GM12865 (cell line): ENCODE data around the gene TSSC4.

ENCODE experiments used
- DNase-seq: peaks from one replicate; pipeline ENCODE4 v3.0.0; 2010; ENCODE audit warnings: low read depth
- H3K4me3 ChIP-seq: 2 replicates; pipeline ENCODE4 v1.5.1; 2011; ENCODE audit warnings: mild to moderate bottlenecking, low read depth, low read length, control low read depth
- TF ChIP-seq, protein P1 (sequence below): IDR thresholded peaks from 2 replicates; pipeline ENCODE4 v1.5.1; 2011; ENCODE audit warnings: low read length, control low read depth, low read depth, inconsistent platforms; ENCODE audit not compliant: insufficient read depth; ENCODE audit errors: missing control alignments

Gene TSSC4

DNA sequence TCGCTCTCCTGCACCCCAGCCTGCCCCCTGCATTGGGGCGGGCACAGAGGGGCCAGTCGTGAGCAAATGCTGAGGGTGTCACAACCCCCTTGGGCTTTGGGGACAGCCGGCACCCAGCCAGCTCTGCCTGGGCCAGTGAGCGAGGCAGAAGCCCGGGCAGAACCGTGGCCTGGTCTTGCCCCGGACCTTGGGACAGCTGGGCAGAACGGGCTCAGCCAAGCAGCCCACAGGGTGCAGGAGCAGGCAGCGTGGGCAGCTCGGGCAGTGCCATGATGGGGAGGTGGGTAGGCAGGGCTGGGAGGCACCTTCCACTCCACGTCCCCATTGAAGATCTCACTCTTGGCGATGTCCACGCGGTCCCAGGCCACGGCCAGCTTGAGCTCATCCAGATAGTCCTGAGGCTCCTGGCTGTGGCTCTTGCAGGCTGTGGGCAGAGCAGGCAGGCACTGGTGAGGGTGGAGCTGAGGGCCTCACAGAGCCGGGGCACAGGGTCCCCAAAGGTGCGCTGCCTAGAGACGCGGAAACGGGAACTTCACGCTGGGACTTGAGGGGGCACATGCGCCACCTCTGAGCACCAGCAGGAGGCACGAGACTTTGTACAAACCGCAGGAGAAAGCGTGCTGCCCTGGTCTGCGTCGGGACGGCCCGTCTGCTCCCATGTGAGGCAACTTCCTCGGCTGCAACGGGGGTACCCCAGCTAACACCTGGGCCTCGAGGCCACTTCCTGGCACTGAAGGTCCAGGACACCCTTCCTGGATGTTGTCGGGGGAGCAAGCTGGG is 15.2 kb downstream of the TSSC4 start:
- no peak for DNase-seq
- TF ChIP-seq, protein P1, sequence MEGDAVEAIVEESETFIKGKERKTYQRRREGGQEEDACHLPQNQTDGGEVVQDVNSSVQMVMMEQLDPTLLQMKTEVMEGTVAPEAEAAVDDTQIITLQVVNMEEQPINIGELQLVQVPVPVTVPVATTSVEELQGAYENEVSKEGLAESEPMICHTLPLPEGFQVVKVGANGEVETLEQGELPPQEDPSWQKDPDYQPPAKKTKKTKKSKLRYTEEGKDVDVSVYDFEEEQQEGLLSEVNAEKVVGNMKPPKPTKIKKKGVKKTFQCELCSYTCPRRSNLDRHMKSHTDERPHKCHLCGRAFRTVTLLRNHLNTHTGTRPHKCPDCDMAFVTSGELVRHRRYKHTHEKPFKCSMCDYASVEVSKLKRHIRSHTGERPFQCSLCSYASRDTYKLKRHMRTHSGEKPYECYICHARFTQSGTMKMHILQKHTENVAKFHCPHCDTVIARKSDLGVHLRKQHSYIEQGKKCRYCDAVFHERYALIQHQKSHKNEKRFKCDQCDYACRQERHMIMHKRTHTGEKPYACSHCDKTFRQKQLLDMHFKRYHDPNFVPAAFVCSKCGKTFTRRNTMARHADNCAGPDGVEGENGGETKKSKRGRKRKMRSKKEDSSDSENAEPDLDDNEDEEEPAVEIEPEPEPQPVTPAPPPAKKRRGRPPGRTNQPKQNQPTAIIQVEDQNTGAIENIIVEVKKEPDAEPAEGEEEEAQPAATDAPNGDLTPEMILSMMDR = peak; percentile 23
- H3K4me3 ChIP-seq = no peak overlapping the region

DNA sequence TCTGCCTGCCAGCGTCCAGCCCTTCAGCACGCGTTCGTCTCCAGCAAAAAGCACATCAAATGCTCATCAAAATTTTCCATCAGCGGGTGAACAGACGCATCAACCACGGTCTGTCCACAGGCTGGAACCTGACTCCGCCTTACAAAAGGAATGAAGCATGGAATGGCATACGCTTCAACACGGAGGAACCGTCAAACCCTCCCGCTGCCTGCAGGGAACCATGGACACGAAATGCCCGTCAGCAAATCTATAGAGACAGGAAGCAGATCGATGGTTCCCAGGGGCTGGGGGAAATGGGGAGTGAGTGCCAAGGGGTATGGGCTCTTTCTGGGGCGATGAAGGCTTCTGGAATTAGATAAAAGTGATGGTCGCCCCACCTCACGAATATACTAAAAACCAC is 16.2 kb downstream of the TSSC4 start:
- DNase-seq = no peak
- TF ChIP-seq, protein P1 = no peak

DNA sequence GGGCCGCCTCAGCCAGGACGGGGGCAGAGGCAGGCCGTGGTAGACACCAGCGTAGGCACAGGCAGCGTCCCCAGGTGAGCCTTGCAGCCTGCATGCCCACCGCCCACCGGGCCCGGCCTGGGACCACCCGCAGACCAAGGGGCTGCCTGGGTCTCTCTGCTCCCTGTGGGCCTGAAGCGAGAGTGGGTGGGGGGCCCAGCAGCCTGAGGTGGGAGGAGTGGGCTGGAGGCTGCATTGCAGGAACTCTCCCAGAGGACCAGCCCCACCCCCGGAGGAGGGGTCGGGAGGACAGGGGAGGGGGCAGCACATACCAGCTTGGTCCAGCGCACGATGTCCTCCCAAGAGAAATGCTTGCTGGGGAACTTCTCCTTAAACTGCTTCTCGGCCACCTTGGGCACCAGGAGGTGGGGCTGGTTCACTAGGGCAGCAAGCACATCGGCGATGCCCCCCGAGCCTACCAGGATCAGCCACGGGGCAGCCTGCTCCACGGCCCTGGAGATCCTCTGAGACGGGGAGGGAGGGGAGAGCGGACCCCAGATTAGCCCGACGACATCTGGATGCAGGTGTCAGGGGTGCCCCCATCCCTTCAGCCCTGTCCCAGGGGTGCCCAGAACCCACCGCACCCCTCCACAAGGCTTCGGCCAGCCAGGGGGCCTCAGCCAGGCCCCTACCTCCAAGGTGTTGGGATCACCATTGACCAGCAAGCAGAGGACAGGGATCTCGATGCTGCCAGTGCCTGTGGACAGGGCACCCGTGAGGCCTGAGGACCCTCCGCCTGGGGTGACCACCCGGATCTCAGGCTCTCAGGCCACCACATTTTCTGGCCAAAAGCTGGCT is 17.5 kb downstream of the TSSC4 start:
- TF ChIP-seq, protein P1 = no peak
- no peak for DNase-seq
- H3K4me3 ChIP-seq = no peak overlapping the region

More for the DNA sequence above, 16.2 kb downstream of the TSSC4 start:
- H3K4me3 ChIP-seq = no peak overlapping the region

DNA sequence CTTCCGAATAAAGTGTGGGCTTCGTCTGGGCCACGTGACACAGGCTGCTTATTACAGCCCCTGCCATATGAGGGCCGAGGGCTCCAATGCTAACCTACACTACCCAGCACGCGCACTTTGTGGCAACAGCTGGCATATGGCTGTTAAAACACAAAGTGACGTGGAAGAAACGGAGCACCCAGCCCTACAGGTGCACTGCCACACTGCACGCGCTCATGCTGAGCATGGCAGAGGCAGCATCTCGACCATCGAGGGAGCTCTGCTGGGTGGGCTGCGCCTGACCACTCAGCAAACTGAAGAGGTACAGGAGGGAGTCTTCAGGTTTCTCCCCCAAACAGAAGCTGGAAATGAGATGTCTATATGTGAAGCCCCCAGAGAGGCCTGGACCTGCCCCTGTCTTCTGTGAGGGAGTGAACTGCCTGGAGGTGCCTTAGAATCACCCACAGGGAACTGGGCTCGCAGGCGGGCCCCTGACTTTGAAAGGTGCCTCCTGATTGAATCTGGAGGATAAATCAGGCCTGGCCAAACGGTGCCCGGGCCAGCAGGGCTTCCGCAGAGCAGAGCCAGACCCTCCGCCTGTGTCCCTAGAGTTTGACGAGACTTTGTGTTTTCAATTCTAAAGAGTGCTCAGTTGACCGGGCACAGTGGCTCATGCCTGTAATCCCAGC is 18.3 kb downstream of the TSSC4 start:
- DNase-seq = no peak
- no peak overlapping the region for H3K4me3 ChIP-seq
- TF ChIP-seq, protein P1 = no peak

DNA sequence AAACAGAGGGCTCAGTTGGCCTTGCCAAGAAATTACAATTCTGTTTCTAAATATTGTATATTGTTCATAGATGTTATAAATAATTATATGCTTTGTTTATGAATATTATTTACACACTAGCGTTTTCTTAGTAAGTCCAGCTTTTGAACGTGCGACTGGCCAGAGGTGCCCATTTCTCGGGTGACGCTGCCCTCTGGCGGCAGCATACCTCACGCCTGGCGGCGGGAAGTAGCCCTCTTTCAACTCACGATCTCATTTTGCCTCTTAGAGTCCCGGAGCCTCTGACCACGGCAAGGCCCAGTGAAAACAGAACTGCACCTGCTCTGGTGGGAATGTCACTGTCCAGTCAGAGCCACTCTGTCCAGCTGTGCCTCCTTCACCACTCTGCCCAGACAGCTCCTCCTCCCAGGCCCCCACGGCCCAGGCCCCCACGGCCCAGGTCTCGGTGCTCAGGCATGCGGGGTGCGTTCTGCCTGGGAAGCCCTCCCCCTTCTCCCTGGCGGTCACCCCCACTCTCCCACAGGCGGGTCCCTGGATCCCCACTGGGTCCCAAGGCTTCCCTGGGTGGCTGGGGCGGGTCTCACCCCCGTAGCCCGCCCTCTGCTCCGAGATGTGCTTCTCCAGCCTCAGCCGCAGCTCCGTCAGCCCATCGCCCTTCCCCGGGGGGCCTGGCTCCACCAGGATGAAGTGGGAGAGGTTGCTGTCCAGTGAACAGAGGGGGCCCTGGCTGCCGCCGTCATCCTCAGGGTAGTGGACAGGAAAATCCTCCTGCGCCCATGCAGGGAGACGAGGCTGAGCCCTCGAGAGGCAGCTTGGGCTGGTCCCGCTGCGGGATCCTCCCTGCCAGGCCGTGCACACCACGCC is 19.3 kb downstream of the TSSC4 start:
- TF ChIP-seq, protein P1 = peak; percentile 76
- peak; percentile 78 for DNase-seq
- H3K4me3 ChIP-seq = no peak overlapping the region
